HepG2 (cell line): ENCODE measurements around the gene CDH13. TPM values are rescaled to one million over a fixed set of nuclear protein-coding genes. Genes with fewer than 3 reads are reported as not detected.

Experiments
- ATAC-seq: fragments of 200-7000 bp; cut with Tn5 transposase; 3 replicates; pipeline ENCODE4 v1.9.1; 2020; ENCODE audit warnings: mild to moderate bottlenecking, moderate library complexity
- BruUV-seq: library from RNA; stranded (reverse); fragments of 400-500 nt; replicated peaks from 2 replicates; lab custom pipeline; 2021; lab: Mats Ljungman, UMichigan
- CTCF ChIA-PET: fragments of 300-600 bp; formaldehyde crosslinking; extraction: SDS; loops from one replicate; lab custom pipeline; 2021; ENCODE audit warnings: low total read pairs, inconsistent platforms, low intra/inter-chr PET ratio; lab: Yijun Ruan, JAX
- POLR2A ChIA-PET: fragments of 350-600 bp; sonication (Branson Sonifier 250); formaldehyde crosslinking; loops from one replicate; lab custom pipeline; 2020; ENCODE audit warnings: antibody characterized with exemption, inconsistent platforms; lab: Yijun Ruan, JAX
- DNase-seq: peaks from one replicate; pipeline ENCODE4 v3.0.0-alpha.2; 2015; ENCODE audit warnings: low spot score
- FAIRE-seq: peaks from 3 replicates; lab custom pipeline; 2011; peaks lifted over from hg19 to GRCh38; lab: Jason Lieb, UNC
- H2AFZ ChIP-seq: one replicate; pipeline ENCODE4 v1.6.1; 2011; ENCODE audit warnings: low read length, inconsistent platforms
- H3K27ac ChIP-seq: fragments of 300-600 bp; 3 replicates; pipeline ENCODE4 v1.8.0; 2011; ENCODE audit warnings: mixed run types, mild to moderate bottlenecking, mixed read lengths, low read length, inconsistent platforms; ENCODE audit not compliant: insufficient read depth; ENCODE audit errors: extremely low read length
- H3K27me3 ChIP-seq, 2 experiments: fragments of 200-600 bp in 1 of 2; 2 replicates in 1 of 2; 3 replicates in 1 of 2; pipeline versions ENCODE4 v1.6.0 to v1.8.0; 2011; ENCODE audit warnings: low read length in 2 of 2, mild to moderate bottlenecking in 2 of 2, moderate library complexity in 2 of 2, inconsistent platforms in 1 of 2; ENCODE audit not compliant: insufficient read depth in 2 of 2, control insufficient read depth in 1 of 2
- H3K36me3 ChIP-seq, 2 experiments: fragments of 200-600 bp in 1 of 2; replicated peaks in 1 of 2; 2 replicates in 1 of 2; 3 replicates in 1 of 2; pipeline versions ENCODE4 v1.5.1 to v1.8.0; 2011; ENCODE audit warnings: low read length in 2 of 2, inconsistent platforms in 1 of 2; ENCODE audit not compliant: insufficient read depth in 2 of 2, control insufficient read depth in 1 of 2
- H3K4me1 ChIP-seq: 2 replicates; pipeline ENCODE4 v1.5.1; 2012; ENCODE audit warnings: low read length, inconsistent platforms; ENCODE audit not compliant: insufficient read depth
- H3K4me2 ChIP-seq: 2 replicates; pipeline ENCODE4 v1.6.0; 2011; ENCODE audit warnings: low read depth, low read length, inconsistent platforms
- H3K4me3 ChIP-seq, 3 experiments: fragments of 200-600 bp in 1 of 3; sonication (generic), shearing (Covaris generic) in 1 of 3; replicated peaks in 1 of 3; 2 replicates each; pipeline ENCODE4 v1.5.1; 2011 to 2016; ENCODE audit warnings: low read length in 3 of 3, inconsistent platforms in 2 of 3, low read depth in 2 of 3, mild to moderate bottlenecking in 2 of 3, control low read depth in 1 of 3, mixed read lengths in 1 of 3; ENCODE audit not compliant: insufficient read depth in 1 of 3
- H3K79me2 ChIP-seq: one replicate; pipeline ENCODE4 v1.6.1; 2011; ENCODE audit warnings: low read length, inconsistent platforms; ENCODE audit not compliant: insufficient read depth
- H3K9ac ChIP-seq: 2 replicates; pipeline ENCODE4 v1.6.0; 2011; ENCODE audit warnings: mild to moderate bottlenecking, low read depth, low read length, inconsistent platforms; ENCODE audit not compliant: insufficient read depth
- H3K9me3 ChIP-seq: 2 replicates; pipeline ENCODE4 v1.5.1; 2012; ENCODE audit warnings: mild to moderate bottlenecking, low read length
- H4K20me1 ChIP-seq: 2 replicates; pipeline ENCODE4 v1.6.0; 2011; ENCODE audit warnings: inconsistent platforms, mild to moderate bottlenecking, low read length, moderate library complexity; ENCODE audit not compliant: insufficient read depth
- BCL3 ChIP-seq: sonication (generic); formaldehyde crosslinking; IDR thresholded peaks from 2 replicates; pipeline ENCODE4 v1.5.1; 2020; ENCODE audit warnings: mild to moderate bottlenecking, missing genetic modification reagents, moderate library complexity
- CAMTA2 ChIP-seq: sonication (generic); formaldehyde crosslinking; IDR thresholded peaks from 2 replicates; pipeline ENCODE4 v1.4.0; 2020; ENCODE audit warnings: mild to moderate bottlenecking, missing genetic modification reagents, borderline replicate concordance
- FOXM1 ChIP-seq: sonication (generic); formaldehyde crosslinking; IDR thresholded peaks from 2 replicates; pipeline ENCODE4 v1.5.0; 2020; ENCODE audit warnings: missing genetic modification reagents
- HOXD1 ChIP-seq: sonication (generic); formaldehyde crosslinking; IDR thresholded peaks from 2 replicates; pipeline ENCODE4 v1.5.0; 2020; ENCODE audit warnings: missing genetic modification reagents
- JARID2 ChIP-seq: sonication (generic); formaldehyde crosslinking; IDR thresholded peaks from 2 replicates; pipeline ENCODE4 v1.8.1; 2023; ENCODE audit warnings: missing genetic modification reagents, inconsistent platforms; ENCODE audit not compliant: insufficient replicate concordance
- NCOA1 ChIP-seq: sonication (generic); formaldehyde crosslinking; IDR thresholded peaks from 2 replicates; pipeline ENCODE4 v1.9.0; 2021; ENCODE audit warnings: missing genetic modification reagents
- NFIC ChIP-seq: IDR thresholded peaks from 2 replicates; pipeline ENCODE4 v1.6.1; 2012; ENCODE audit warnings: mild to moderate bottlenecking, low read length, inconsistent platforms
- RARG ChIP-seq: sonication (generic); formaldehyde crosslinking; IDR thresholded peaks from 2 replicates; pipeline ENCODE4 v1.4.0; 2020; ENCODE audit warnings: low read depth, mild to moderate bottlenecking, missing genetic modification reagents
- RBM22 ChIP-seq: fragments of 200-400 bp; formaldehyde crosslinking; optimal IDR thresholded peaks from 2 replicates; pipeline ENCODE3; 2017; ENCODE audit warnings: mild to moderate bottlenecking, low read length, moderate library complexity
- RNF2 ChIP-seq: fragments of 450-650 bp; conservative IDR thresholded peaks from 2 replicates; pipeline ENCODE4 v1.6.1; 2016; ENCODE audit warnings: low read depth
- TAF15 ChIP-seq: fragments of 200-400 bp; formaldehyde crosslinking; IDR thresholded peaks from one replicate; pipeline ENCODE4 v1.6.1; 2018; ENCODE audit warnings: mild to moderate bottlenecking, low read depth, low read length; ENCODE audit not compliant: poor library complexity, severe bottlenecking
- TGIF2 ChIP-seq: IDR thresholded peaks from 2 replicates; pipeline ENCODE4 v1.6.1; 2016; ENCODE audit warnings: control low read depth, missing compliant biosample characterization
- TSC22D2 ChIP-seq: sonication (generic); formaldehyde crosslinking; IDR thresholded peaks from 2 replicates; pipeline ENCODE4 v1.5.1; 2020; ENCODE audit warnings: missing genetic modification reagents, mild to moderate bottlenecking, borderline replicate concordance
- ZNF207 ChIP-seq: fragments of 450-650 bp; IDR thresholded peaks from 2 replicates; pipeline ENCODE4 v1.6.1; 2016; ENCODE audit warnings: antibody characterized with exemption, borderline replicate concordance
- ZNF362 ChIP-seq: sonication (generic); formaldehyde crosslinking; IDR thresholded peaks from 2 replicates; pipeline ENCODE4 v1.4.0; 2020; ENCODE audit warnings: missing genetic modification reagents, mild to moderate bottlenecking, borderline replicate concordance
- ZNF562 ChIP-seq: sonication (generic); formaldehyde crosslinking; IDR thresholded peaks from 2 replicates; pipeline ENCODE4 v1.8.0; 2022; ENCODE audit warnings: missing genetic modification reagents, borderline replicate concordance
- ZNF740 ChIP-seq: sonication (generic); formaldehyde crosslinking; IDR thresholded peaks from 2 replicates; pipeline ENCODE4 v1.4.0; 2020; ENCODE audit warnings: missing genetic modification reagents
- WGBS: methylation state at CpG from one replicate; pipeline ENCODE4 v1.1.6; 2017; ENCODE audit warnings: low lambda C conversion rate; 5-methylcytosine and 5-hydroxymethylcytosine counted together
- in situ Hi-C: cut with HindIII; loops from 2 replicates; pipeline ENCODE4 v1.10.0; 2017; ENCODE audit warnings: low pct_unique_long_range_greater_than_20kb; ENCODE audit not compliant: extremely low pct_ligation_motif_present
- intact Hi-C: fragments of 100-400 bp; cut with micrococcal nuclease; formaldehyde crosslinking; loops from one replicate; pipeline ENCODE4 v1.10.0; 2022; ENCODE audit not compliant: unreplicated experiment
- polyA plus RNA-seq, 8 experiments: library from polyadenylated mRNA; depleted of rRNA in 3 of 8; stranded (reverse) in 7 of 8; unstranded in 1 of 8; fragments of >200 nt; fragmentation: Illumina TruSeq in 4 of 8; extraction: Trizol in 4 of 8; gene quantifications; 2 replicates each; pipeline versions ENCODE4 v1.2.1 to v1.2.3, GENCODE V29; 2011 to 2016; ENCODE audit warnings: low read depth in 4 of 8, missing spikeins in 1 of 8, mixed read lengths in 1 of 8; ENCODE audit not compliant: insufficient read depth in 1 of 8
- total RNA-seq, 5 experiments: library from RNA; depleted of rRNA; stranded (reverse); fragments of >200 nt; fragmentation: Illumina TruSeq; extraction: Trizol; gene quantifications; 2 replicates each; pipeline ENCODE4 v1.2.3, GENCODE V29; 2016; ENCODE audit warnings: low read depth in 1 of 5

The CDH13 gene
- total and polyA plus RNA-seq, 2 of the 13 experiments (the other 11 are each of a cell fraction or from before 2014, with no cell fraction given): not detected

GRCh38 chr16:82655720-82656490 lies 29.1 kb downstream of the CDH13 start:
- no peaks in the 10 kb centered on the region; a peak in 1 of 5 replicates for H3K27me3 ChIP-seq
- CTCF ChIA-PET: no interaction called here
- H3K4me2 ChIP-seq: no peak overlapping the region
- DNase-seq (no peak), FAIRE-seq (no peak)
- WGBS: 19% methylated on average over 5 of the region's 5 CpGs
- H3K4me3 ChIP-seq: no peak overlapping the region
- intact Hi-C loops (no loop called here), in situ Hi-C loops (no loop called here)
- H3K4me1 ChIP-seq: peaks cover 22% of the 10 kb centered on the region
- no peak overlapping the region for H2AFZ ChIP-seq
- no peak overlapping the region for H3K27ac ChIP-seq
- H3K9ac ChIP-seq: no peak overlapping the region
- no peaks in the 10 kb centered on the region for H3K9me3 ChIP-seq
- H3K36me3 ChIP-seq: no peaks in the 10 kb centered on the region
- no peaks in the 10 kb centered on the region for H4K20me1 ChIP-seq
- no peaks in the 10 kb centered on the region for H3K79me2 ChIP-seq
- TF ChIP-seq ZNF207: no peak
- no peak for TF ChIP-seq RBM22
- TF ChIP-seq FOXM1 (CRISPR knock-in tag): no peak
- TF ChIP-seq, all 625 proteins: peak for 0
- BruUV-seq: no TSS peak
- POLR2A ChIA-PET: no interaction called here
- ATAC-seq: no peak

GRCh38 chr16:82657239-82657638 lies 30.5 kb downstream of the CDH13 start:
- no peak overlapping the region for H3K4me2 ChIP-seq
- ChIA-PET CTCF (no interaction called here), POLR2A (no interaction called here)
- peaks cover 18% of the 10 kb centered on the region for H3K4me1 ChIP-seq
- H3K9me3 ChIP-seq: no peaks in the 10 kb centered on the region
- no peak overlapping the region for H2AFZ ChIP-seq
- ATAC-seq (no peak), FAIRE-seq (no peak), DNase-seq (no peak)
- no peak overlapping the region for H3K9ac ChIP-seq
- intact Hi-C loops: no loop called here
- in situ Hi-C loops: no loop called here
- no TSS peak for BruUV-seq
- no peak overlapping the region for H3K4me3 ChIP-seq
- H4K20me1 ChIP-seq: no peaks in the 10 kb centered on the region
- no peaks in the 10 kb centered on the region for H3K79me2 ChIP-seq
- H3K27ac ChIP-seq: no peak overlapping the region
- no peaks in the 10 kb centered on the region for H3K36me3 ChIP-seq
- WGBS: 20% methylated on average over 2 of the region's 2 CpGs
- H3K27me3 ChIP-seq: no peaks in the 10 kb centered on the region; a peak in 1 of 5 replicates
- no peak for TF ChIP-seq ZNF362
- no peak for TF ChIP-seq TAF15
- no peak for TF ChIP-seq ZNF740 (CRISPR knock-in tag)
- no peak for TF ChIP-seq HOXD1 (CRISPR knock-in tag)
- TF ChIP-seq TGIF2: no peak
- no peak for TF ChIP-seq TSC22D2 (CRISPR knock-in tag)
- TF ChIP-seq NFIC: no peak
- no peak for TF ChIP-seq JARID2
- TF ChIP-seq ZNF562 (CRISPR knock-in tag): no peak
- no peak for TF ChIP-seq RARG
- no peak for TF ChIP-seq RNF2
- no peak for TF ChIP-seq CAMTA2 (CRISPR knock-in tag)
- TF ChIP-seq NCOA1: no peak
- TF ChIP-seq BCL3 (CRISPR knock-in tag): no peak
